WTC11 (cell line): Measurements from ENCODE around the gene PPP1R14B. TPM values are rescaled to one million over a fixed set of nuclear protein-coding genes. Genes with fewer than 3 reads are reported as not detected.

Experiments used
- EMX1 ChIP-seq: fragments of 250-450 bp; sonication (Bioruptor Pico); IDR thresholded peaks from 2 replicates; pipeline ENCODE4 v1.8.0; 2021; ENCODE audit warnings: mild to moderate bottlenecking
- FOXJ3 ChIP-seq: sonication (generic); formaldehyde crosslinking; IDR thresholded peaks from 2 replicates; pipeline ENCODE4 v1.9.0; 2021; ENCODE audit warnings: missing genetic modification reagents, mild to moderate bottlenecking, borderline replicate concordance
- GABPB1 ChIP-seq: sonication (generic); formaldehyde crosslinking; IDR thresholded peaks from 2 replicates; pipeline ENCODE4 v1.8.1; 2023; ENCODE audit warnings: mild to moderate bottlenecking, missing genetic modification reagents
- HMGA2 ChIP-seq: fragments of 250-450 bp; sonication (Bioruptor Pico); IDR thresholded peaks from 2 replicates; pipeline ENCODE4 v1.4.0; 2021; ENCODE audit warnings: mild to moderate bottlenecking, moderate library complexity
- KAT7 ChIP-seq: sonication (generic); formaldehyde crosslinking; IDR thresholded peaks from 2 replicates; pipeline ENCODE4 v1.8.1; 2023; ENCODE audit warnings: missing genetic modification reagents, mild to moderate bottlenecking, borderline replicate concordance
- MXD4 ChIP-seq: fragments of 250-450 bp; sonication (Bioruptor Pico); IDR thresholded peaks from 2 replicates; pipeline ENCODE4 v1.8.0; 2021; ENCODE audit warnings: mild to moderate bottlenecking, moderate library complexity, borderline replicate concordance
- NFATC4 ChIP-seq: fragments of 250-450 bp; sonication (Bioruptor Pico); IDR thresholded peaks from 2 replicates; pipeline ENCODE4 v1.9.0; 2021; ENCODE audit warnings: mild to moderate bottlenecking
- NFYB ChIP-seq: sonication (generic); formaldehyde crosslinking; conservative IDR thresholded peaks from 2 replicates; pipeline ENCODE4 v1.8.0; 2022; ENCODE audit warnings: low read depth, missing genetic modification reagents
- NR1H2 ChIP-seq: sonication (generic); formaldehyde crosslinking; IDR thresholded peaks from 2 replicates; pipeline ENCODE4 v1.9.0; 2021; ENCODE audit warnings: mild to moderate bottlenecking, moderate library complexity, missing genetic modification reagents
- SOX15 ChIP-seq: fragments of 250-450 bp; sonication (Bioruptor Pico); IDR thresholded peaks from 2 replicates; pipeline ENCODE4 v1.9.0; 2021; ENCODE audit warnings: mild to moderate bottlenecking
- ZNF121 ChIP-seq: sonication (generic); formaldehyde crosslinking; IDR thresholded peaks from 2 replicates; pipeline ENCODE4 v1.8.0; 2023; ENCODE audit warnings: missing genetic modification reagents
- ZNF138 ChIP-seq: sonication (generic); formaldehyde crosslinking; conservative IDR thresholded peaks from 2 replicates; pipeline ENCODE4 v1.8.1; 2022; ENCODE audit warnings: mild to moderate bottlenecking, moderate library complexity, missing genetic modification reagents
- ZNF317 ChIP-seq: sonication (generic); formaldehyde crosslinking; IDR thresholded peaks from 2 replicates; pipeline ENCODE4 v1.8.1; 2023; ENCODE audit warnings: low read depth, mild to moderate bottlenecking, moderate library complexity, missing genetic modification reagents, borderline replicate concordance
- total RNA-seq: library from RNA; stranded (reverse); gene quantifications from 3 replicates; pipeline ENCODE4 v1.2.3, GENCODE V29; 2021
- TF ChIP-seq, protein P1 (sequence below): fragments of 250-450 bp; sonication (Bioruptor Pico); IDR thresholded peaks from 2 replicates; pipeline ENCODE4 v1.9.0; 2021; ENCODE audit warnings: mild to moderate bottlenecking, borderline replicate concordance
- TF ChIP-seq, protein P2 (sequence below): fragments of 250-450 bp; sonication (Bioruptor Pico); IDR thresholded peaks from 2 replicates; pipeline ENCODE4 v2.1.2; 2022; ENCODE audit warnings: mild to moderate bottlenecking, moderate library complexity
- TF ChIP-seq, protein P3 (sequence below): sonication (generic); formaldehyde crosslinking; IDR thresholded peaks from 2 replicates; pipeline ENCODE4 v1.8.0; 2022; ENCODE audit warnings: mild to moderate bottlenecking, missing genetic modification reagents
- TF ChIP-seq, protein P4 (sequence below): sonication (generic); formaldehyde crosslinking; IDR thresholded peaks from 2 replicates; pipeline ENCODE4 v1.8.0; 2022; ENCODE audit warnings: mild to moderate bottlenecking, missing genetic modification reagents
- TF ChIP-seq, protein P5 (sequence below): sonication (generic); formaldehyde crosslinking; IDR thresholded peaks from 2 replicates; pipeline ENCODE4 v1.8.1; 2023; ENCODE audit warnings: mild to moderate bottlenecking, missing genetic modification reagents
- TF ChIP-seq, protein P6 (sequence below): fragments of 250-450 bp; sonication (Bioruptor Pico); IDR thresholded peaks from 2 replicates; pipeline ENCODE4 v1.8.0; 2021; ENCODE audit warnings: mild to moderate bottlenecking
- TF ChIP-seq, protein P7 (sequence below): sonication (generic); formaldehyde crosslinking; IDR thresholded peaks from 2 replicates; pipeline ENCODE4 v1.8.1; 2023; ENCODE audit warnings: mild to moderate bottlenecking, missing genetic modification reagents, moderate library complexity
- TF ChIP-seq, protein P8 (sequence below): fragments of 250-450 bp; sonication (Bioruptor Pico); IDR thresholded peaks from 2 replicates; pipeline ENCODE4 v1.9.0; 2021; ENCODE audit warnings: mild to moderate bottlenecking
- TF ChIP-seq, protein P9 (sequence below): sonication (generic); formaldehyde crosslinking; IDR thresholded peaks from 2 replicates; pipeline ENCODE4 v1.8.1; 2022; ENCODE audit warnings: mild to moderate bottlenecking, missing genetic modification reagents, moderate library complexity, borderline replicate concordance

The PPP1R14B gene
- total RNA-seq, 1 experiment from 2014 or later: 471 TPM

DNA sequence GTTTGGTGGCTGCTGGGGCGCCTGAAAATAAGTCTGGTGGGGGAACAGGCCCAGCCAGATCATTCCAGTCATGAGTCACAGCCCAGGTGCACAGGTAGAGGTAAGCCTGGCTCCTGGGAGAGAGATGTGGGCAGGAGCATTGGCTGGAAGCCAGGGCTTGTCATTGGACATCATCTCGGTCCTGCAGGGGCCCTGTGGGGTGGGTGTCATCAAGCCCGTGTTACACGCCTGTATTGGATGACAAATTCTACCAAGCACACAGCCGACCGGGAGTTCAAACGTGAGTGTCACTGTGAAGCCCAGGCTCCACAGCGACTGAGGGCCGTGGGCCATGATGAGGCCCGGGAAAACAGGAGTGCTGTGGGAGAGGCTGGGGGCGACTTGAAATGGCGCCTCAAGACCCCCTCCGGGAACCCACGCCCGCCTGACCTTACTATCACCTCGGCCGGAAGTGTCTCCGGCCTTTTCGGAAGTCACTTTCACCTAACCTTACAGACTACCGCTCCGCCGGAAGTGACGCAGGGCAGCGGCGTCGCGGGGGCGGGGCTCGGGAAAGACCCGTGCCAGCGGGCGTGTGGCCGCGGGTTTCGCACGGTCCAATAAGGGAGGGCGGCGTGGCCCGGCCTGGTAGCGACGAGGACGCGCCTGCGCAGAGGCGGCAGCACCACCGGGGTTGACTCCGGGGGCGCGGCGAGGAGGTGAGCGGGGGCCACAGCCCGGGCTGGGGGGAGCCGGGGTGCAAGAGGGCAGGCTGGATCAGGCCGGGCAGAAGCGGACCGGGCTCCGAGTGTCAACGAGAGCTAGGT, 6.1 kb downstream of the PPP1R14B start, which contains the start of gene FKBP2 (continued):
- TF ChIP-seq, protein P1, sequence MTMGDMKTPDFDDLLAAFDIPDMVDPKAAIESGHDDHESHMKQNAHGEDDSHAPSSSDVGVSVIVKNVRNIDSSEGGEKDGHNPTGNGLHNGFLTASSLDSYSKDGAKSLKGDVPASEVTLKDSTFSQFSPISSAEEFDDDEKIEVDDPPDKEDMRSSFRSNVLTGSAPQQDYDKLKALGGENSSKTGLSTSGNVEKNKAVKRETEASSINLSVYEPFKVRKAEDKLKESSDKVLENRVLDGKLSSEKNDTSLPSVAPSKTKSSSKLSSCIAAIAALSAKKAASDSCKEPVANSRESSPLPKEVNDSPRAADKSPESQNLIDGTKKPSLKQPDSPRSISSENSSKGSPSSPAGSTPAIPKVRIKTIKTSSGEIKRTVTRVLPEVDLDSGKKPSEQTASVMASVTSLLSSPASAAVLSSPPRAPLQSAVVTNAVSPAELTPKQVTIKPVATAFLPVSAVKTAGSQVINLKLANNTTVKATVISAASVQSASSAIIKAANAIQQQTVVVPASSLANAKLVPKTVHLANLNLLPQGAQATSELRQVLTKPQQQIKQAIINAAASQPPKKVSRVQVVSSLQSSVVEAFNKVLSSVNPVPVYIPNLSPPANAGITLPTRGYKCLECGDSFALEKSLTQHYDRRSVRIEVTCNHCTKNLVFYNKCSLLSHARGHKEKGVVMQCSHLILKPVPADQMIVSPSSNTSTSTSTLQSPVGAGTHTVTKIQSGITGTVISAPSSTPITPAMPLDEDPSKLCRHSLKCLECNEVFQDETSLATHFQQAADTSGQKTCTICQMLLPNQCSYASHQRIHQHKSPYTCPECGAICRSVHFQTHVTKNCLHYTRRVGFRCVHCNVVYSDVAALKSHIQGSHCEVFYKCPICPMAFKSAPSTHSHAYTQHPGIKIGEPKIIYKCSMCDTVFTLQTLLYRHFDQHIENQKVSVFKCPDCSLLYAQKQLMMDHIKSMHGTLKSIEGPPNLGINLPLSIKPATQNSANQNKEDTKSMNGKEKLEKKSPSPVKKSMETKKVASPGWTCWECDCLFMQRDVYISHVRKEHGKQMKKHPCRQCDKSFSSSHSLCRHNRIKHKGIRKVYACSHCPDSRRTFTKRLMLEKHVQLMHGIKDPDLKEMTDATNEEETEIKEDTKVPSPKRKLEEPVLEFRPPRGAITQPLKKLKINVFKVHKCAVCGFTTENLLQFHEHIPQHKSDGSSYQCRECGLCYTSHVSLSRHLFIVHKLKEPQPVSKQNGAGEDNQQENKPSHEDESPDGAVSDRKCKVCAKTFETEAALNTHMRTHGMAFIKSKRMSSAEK (CRISPR knock-in tag): no peak
- TF ChIP-seq, protein P2, sequence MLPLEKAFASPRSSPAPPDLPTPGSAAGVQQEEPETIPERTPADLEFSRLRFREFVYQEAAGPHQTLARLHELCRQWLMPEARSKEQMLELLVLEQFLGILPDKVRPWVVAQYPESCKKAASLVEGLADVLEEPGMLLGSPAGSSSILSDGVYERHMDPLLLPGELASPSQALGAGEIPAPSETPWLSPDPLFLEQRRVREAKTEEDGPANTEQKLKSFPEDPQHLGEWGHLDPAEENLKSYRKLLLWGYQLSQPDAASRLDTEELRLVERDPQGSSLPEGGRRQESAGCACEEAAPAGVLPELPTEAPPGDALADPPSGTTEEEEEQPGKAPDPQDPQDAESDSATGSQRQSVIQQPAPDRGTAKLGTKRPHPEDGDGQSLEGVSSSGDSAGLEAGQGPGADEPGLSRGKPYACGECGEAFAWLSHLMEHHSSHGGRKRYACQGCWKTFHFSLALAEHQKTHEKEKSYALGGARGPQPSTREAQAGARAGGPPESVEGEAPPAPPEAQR (CRISPR knock-in tag): no peak
- TF ChIP-seq SOX15 (CRISPR knock-in tag) (no peak), ZNF121 (CRISPR knock-in tag) (no peak), NR1H2 (CRISPR knock-in tag) (no peak), EMX1 (CRISPR knock-in tag) (no peak), HMGA2 (0 out of 2 replicates have a peak, but pooled peaks have one; percentile 17), FOXJ3 (CRISPR knock-in tag) (no peak), NFYB (CRISPR knock-in tag) (peak; percentile 65), GABPB1 (CRISPR knock-in tag) (peak; percentile 60; the same call in 1 of the 2 replicates), MXD4 (CRISPR knock-in tag) (no peak), ZNF317 (CRISPR knock-in tag) (no peak), NFATC4 (CRISPR knock-in tag) (no peak), KAT7 (CRISPR knock-in tag) (no peak), ZNF138 (CRISPR knock-in tag) (no peak)
- TF ChIP-seq, protein P3, sequence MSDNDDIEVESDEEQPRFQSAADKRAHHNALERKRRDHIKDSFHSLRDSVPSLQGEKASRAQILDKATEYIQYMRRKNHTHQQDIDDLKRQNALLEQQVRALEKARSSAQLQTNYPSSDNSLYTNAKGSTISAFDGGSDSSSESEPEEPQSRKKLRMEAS (CRISPR knock-in tag): peak; percentile 72
- TF ChIP-seq, protein P4, sequence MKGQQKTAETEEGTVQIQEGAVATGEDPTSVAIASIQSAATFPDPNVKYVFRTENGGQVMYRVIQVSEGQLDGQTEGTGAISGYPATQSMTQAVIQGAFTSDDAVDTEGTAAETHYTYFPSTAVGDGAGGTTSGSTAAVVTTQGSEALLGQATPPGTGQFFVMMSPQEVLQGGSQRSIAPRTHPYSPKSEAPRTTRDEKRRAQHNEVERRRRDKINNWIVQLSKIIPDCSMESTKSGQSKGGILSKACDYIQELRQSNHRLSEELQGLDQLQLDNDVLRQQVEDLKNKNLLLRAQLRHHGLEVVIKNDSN (CRISPR knock-in tag): peak; percentile 49; the same call in 1 of the 2 replicates
- TF ChIP-seq, protein P5, sequence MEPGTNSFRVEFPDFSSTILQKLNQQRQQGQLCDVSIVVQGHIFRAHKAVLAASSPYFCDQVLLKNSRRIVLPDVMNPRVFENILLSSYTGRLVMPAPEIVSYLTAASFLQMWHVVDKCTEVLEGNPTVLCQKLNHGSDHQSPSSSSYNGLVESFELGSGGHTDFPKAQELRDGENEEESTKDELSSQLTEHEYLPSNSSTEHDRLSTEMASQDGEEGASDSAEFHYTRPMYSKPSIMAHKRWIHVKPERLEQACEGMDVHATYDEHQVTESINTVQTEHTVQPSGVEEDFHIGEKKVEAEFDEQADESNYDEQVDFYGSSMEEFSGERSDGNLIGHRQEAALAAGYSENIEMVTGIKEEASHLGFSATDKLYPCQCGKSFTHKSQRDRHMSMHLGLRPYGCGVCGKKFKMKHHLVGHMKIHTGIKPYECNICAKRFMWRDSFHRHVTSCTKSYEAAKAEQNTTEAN (CRISPR knock-in tag): no peak
- TF ChIP-seq, protein P6, sequence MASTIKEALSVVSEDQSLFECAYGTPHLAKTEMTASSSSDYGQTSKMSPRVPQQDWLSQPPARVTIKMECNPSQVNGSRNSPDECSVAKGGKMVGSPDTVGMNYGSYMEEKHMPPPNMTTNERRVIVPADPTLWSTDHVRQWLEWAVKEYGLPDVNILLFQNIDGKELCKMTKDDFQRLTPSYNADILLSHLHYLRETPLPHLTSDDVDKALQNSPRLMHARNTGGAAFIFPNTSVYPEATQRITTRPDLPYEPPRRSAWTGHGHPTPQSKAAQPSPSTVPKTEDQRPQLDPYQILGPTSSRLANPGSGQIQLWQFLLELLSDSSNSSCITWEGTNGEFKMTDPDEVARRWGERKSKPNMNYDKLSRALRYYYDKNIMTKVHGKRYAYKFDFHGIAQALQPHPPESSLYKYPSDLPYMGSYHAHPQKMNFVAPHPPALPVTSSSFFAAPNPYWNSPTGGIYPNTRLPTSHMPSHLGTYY (CRISPR knock-in tag): no peak; the same call in 1 of the 2 replicates
- TF ChIP-seq, protein P7, sequence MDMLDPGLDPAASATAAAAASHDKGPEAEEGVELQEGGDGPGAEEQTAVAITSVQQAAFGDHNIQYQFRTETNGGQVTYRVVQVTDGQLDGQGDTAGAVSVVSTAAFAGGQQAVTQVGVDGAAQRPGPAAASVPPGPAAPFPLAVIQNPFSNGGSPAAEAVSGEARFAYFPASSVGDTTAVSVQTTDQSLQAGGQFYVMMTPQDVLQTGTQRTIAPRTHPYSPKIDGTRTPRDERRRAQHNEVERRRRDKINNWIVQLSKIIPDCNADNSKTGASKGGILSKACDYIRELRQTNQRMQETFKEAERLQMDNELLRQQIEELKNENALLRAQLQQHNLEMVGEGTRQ (CRISPR knock-in tag): peak; percentile 52
- TF ChIP-seq, protein P8, sequence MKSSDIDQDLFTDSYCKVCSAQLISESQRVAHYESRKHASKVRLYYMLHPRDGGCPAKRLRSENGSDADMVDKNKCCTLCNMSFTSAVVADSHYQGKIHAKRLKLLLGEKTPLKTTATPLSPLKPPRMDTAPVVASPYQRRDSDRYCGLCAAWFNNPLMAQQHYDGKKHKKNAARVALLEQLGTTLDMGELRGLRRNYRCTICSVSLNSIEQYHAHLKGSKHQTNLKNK (CRISPR knock-in tag): peak; percentile 71
- TF ChIP-seq, protein P9, sequence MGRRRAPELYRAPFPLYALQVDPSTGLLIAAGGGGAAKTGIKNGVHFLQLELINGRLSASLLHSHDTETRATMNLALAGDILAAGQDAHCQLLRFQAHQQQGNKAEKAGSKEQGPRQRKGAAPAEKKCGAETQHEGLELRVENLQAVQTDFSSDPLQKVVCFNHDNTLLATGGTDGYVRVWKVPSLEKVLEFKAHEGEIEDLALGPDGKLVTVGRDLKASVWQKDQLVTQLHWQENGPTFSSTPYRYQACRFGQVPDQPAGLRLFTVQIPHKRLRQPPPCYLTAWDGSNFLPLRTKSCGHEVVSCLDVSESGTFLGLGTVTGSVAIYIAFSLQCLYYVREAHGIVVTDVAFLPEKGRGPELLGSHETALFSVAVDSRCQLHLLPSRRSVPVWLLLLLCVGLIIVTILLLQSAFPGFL (CRISPR knock-in tag): no peak
- TF ChIP-seq, all 79 proteins: peak for 16
